ENCODE measurements around the gene ZNF544.

ZNF544 gene

DNA sequence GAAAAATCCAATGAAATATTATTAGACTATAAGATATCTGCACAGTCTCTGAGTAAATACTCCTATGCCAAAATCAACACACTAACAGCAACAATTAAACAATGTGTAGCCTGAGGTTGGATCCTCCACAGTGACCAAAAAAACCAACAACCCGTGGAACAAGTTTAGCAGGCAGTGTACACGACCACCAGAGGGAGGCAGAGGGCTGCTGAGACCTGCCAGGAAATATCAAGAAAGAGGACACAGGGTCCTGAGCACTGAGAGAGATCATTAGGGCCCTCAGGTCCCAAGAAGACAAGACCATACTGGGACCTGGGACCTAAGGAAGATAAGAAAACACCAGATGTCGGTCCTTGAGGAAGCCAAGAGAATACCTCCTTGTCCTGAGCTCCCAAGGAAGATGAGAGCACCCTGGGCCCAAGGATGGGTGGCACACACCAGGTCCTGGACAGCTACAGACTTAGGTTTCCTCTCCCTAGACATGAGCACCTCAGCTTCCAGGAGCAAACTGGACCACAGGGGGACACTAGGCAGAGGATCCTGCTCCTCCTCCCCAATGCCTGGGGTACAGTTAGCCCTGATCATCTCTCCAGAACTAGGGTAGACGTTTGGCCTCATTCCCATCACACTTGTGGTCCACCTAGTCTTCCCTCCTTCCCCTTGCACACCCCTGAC is 46.7 kb upstream of the ZNF544 start (continued):
- TF ChIP-seq, protein P1, sequence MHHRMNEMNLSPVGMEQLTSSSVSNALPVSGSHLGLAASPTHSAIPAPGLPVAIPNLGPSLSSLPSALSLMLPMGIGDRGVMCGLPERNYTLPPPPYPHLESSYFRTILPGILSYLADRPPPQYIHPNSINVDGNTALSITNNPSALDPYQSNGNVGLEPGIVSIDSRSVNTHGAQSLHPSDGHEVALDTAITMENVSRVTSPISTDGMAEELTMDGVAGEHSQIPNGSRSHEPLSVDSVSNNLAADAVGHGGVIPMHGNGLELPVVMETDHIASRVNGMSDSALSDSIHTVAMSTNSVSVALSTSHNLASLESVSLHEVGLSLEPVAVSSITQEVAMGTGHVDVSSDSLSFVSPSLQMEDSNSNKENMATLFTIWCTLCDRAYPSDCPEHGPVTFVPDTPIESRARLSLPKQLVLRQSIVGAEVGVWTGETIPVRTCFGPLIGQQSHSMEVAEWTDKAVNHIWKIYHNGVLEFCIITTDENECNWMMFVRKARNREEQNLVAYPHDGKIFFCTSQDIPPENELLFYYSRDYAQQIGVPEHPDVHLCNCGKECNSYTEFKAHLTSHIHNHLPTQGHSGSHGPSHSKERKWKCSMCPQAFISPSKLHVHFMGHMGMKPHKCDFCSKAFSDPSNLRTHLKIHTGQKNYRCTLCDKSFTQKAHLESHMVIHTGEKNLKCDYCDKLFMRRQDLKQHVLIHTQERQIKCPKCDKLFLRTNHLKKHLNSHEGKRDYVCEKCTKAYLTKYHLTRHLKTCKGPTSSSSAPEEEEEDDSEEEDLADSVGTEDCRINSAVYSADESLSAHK (tag by site-specific recombination; IDR thresholded peaks at IDR 0.05) = no peak
- no peak for TF ChIP-seq ZNF514 (tag by site-specific recombination; IDR thresholded peaks at IDR 0.05)
- TF ChIP-seq ZSCAN16 (tag by site-specific recombination; IDR thresholded peaks at IDR 0.05) = 0 out of 2 replicates have a peak, but pooled peaks have one; percentile 4
- TF ChIP-seq, protein P2, sequence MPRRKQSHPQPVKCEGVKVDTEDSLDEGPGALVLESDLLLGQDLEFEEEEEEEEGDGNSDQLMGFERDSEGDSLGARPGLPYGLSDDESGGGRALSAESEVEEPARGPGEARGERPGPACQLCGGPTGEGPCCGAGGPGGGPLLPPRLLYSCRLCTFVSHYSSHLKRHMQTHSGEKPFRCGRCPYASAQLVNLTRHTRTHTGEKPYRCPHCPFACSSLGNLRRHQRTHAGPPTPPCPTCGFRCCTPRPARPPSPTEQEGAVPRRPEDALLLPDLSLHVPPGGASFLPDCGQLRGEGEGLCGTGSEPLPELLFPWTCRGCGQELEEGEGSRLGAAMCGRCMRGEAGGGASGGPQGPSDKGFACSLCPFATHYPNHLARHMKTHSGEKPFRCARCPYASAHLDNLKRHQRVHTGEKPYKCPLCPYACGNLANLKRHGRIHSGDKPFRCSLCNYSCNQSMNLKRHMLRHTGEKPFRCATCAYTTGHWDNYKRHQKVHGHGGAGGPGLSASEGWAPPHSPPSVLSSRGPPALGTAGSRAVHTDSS (tag by site-specific recombination; IDR thresholded peaks at IDR 0.05) = no peak
- TF ChIP-seq OSR2 (tag by site-specific recombination; IDR thresholded peaks at IDR 0.05) = no peak
- TF ChIP-seq, protein P3, sequence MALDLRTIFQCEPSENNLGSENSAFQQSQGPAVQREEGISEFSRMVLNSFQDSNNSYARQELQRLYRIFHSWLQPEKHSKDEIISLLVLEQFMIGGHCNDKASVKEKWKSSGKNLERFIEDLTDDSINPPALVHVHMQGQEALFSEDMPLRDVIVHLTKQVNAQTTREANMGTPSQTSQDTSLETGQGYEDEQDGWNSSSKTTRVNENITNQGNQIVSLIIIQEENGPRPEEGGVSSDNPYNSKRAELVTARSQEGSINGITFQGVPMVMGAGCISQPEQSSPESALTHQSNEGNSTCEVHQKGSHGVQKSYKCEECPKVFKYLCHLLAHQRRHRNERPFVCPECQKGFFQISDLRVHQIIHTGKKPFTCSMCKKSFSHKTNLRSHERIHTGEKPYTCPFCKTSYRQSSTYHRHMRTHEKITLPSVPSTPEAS (tag by site-specific recombination; IDR thresholded peaks at IDR 0.05) = no peak
- no peak for TF ChIP-seq ZNF16 (tag by site-specific recombination; IDR thresholded peaks at IDR 0.05; ENCODE audit: low read depth)
- TF ChIP-seq GLIS2 (tag by site-specific recombination; IDR thresholded peaks at IDR 0.05) = no peak
- TF ChIP-seq, protein P4, sequence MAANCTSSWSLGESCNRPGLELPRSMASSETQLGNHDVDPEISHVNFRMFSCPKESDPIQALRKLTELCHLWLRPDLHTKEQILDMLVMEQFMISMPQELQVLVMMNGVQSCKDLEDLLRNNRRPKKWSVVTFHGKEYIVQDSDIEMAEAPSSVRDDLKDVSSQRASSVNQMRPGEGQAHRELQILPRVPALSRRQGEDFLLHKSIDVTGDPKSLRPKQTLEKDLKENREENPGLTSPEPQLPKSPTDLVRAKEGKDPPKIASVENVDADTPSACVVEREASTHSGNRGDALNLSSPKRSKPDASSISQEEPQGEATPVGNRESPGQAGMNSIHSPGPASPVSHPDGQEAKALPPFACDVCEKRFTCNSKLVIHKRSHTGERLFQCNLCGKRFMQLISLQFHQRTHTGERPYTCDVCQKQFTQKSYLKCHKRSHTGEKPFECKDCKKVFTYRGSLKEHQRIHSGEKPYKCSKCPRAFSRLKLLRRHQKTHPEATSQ (tag by site-specific recombination; IDR thresholded peaks at IDR 0.05) = no peak
- TF ChIP-seq, protein P5, sequence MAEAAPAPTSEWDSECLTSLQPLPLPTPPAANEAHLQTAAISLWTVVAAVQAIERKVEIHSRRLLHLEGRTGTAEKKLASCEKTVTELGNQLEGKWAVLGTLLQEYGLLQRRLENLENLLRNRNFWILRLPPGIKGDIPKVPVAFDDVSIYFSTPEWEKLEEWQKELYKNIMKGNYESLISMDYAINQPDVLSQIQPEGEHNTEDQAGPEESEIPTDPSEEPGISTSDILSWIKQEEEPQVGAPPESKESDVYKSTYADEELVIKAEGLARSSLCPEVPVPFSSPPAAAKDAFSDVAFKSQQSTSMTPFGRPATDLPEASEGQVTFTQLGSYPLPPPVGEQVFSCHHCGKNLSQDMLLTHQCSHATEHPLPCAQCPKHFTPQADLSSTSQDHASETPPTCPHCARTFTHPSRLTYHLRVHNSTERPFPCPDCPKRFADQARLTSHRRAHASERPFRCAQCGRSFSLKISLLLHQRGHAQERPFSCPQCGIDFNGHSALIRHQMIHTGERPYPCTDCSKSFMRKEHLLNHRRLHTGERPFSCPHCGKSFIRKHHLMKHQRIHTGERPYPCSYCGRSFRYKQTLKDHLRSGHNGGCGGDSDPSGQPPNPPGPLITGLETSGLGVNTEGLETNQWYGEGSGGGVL (tag by site-specific recombination; IDR thresholded peaks at IDR 0.05) = no peak
- TF ChIP-seq, protein P6, sequence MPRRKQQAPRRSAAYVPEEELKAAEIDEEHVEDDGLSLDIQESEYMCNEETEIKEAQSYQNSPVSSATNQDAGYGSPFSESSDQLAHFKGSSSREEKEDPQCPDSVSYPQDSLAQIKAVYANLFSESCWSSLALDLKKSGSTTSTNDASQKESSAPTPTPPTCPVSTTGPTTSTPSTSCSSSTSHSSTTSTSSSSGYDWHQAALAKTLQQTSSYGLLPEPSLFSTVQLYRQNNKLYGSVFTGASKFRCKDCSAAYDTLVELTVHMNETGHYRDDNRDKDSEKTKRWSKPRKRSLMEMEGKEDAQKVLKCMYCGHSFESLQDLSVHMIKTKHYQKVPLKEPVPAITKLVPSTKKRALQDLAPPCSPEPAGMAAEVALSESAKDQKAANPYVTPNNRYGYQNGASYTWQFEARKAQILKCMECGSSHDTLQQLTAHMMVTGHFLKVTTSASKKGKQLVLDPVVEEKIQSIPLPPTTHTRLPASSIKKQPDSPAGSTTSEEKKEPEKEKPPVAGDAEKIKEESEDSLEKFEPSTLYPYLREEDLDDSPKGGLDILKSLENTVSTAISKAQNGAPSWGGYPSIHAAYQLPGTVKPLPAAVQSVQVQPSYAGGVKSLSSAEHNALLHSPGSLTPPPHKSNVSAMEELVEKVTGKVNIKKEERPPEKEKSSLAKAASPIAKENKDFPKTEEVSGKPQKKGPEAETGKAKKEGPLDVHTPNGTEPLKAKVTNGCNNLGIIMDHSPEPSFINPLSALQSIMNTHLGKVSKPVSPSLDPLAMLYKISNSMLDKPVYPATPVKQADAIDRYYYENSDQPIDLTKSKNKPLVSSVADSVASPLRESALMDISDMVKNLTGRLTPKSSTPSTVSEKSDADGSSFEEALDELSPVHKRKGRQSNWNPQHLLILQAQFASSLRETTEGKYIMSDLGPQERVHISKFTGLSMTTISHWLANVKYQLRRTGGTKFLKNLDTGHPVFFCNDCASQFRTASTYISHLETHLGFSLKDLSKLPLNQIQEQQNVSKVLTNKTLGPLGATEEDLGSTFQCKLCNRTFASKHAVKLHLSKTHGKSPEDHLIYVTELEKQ (tag by site-specific recombination; IDR thresholded peaks at IDR 0.05; ENCODE audit: borderline replicate concordance) = no peak
- 0 out of 2 replicates have a peak, but pooled peaks have one; percentile 37 for TF ChIP-seq ZNF658 (tag by site-specific recombination; IDR thresholded peaks at IDR 0.05)
- peak; percentile 46 for TF ChIP-seq ZNF654 (tag by site-specific recombination; IDR thresholded peaks at IDR 0.05; ENCODE audit: low read depth)
- TF ChIP-seq ZNF391 (tag by site-specific recombination; IDR thresholded peaks at IDR 0.05; ENCODE audit: borderline replicate concordance, low read depth) = no peak
- TF ChIP-seq ZNF24 (tag by site-specific recombination; IDR thresholded peaks at IDR 0.05) = no peak
- no peak; the same call in 1 of the 2 replicates for TF ChIP-seq ZNF792 (tag by site-specific recombination; IDR thresholded peaks at IDR 0.05)
- TF ChIP-seq WT1 (tag by site-specific recombination; IDR thresholded peaks at IDR 0.05) = no peak
- TF ChIP-seq ZNF768 (tag by site-specific recombination; IDR thresholded peaks at IDR 0.05) = no peak
- TF ChIP-seq ZBTB21 (tag by site-specific recombination; IDR thresholded peaks at IDR 0.05) = no peak
- TF ChIP-seq SCRT1 (tag by site-specific recombination; IDR thresholded peaks at IDR 0.05; ENCODE audit: borderline replicate concordance) = no peak
- TF ChIP-seq, protein P7, sequence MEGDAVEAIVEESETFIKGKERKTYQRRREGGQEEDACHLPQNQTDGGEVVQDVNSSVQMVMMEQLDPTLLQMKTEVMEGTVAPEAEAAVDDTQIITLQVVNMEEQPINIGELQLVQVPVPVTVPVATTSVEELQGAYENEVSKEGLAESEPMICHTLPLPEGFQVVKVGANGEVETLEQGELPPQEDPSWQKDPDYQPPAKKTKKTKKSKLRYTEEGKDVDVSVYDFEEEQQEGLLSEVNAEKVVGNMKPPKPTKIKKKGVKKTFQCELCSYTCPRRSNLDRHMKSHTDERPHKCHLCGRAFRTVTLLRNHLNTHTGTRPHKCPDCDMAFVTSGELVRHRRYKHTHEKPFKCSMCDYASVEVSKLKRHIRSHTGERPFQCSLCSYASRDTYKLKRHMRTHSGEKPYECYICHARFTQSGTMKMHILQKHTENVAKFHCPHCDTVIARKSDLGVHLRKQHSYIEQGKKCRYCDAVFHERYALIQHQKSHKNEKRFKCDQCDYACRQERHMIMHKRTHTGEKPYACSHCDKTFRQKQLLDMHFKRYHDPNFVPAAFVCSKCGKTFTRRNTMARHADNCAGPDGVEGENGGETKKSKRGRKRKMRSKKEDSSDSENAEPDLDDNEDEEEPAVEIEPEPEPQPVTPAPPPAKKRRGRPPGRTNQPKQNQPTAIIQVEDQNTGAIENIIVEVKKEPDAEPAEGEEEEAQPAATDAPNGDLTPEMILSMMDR (tag by site-specific recombination; IDR thresholded peaks at IDR 0.05) = peak; percentile 9; the same call in 1 of the 2 replicates
- TF ChIP-seq ZNF335 (tag by site-specific recombination; conservative IDR thresholded peaks at IDR 0.05) = peak; percentile 87
- no peak for TF ChIP-seq ZNF473 (tag by site-specific recombination; IDR thresholded peaks at IDR 0.05)
- TF ChIP-seq ZNF548 (tag by site-specific recombination; IDR thresholded peaks at IDR 0.05) = 0 out of 2 replicates have a peak, but pooled peaks have one; percentile 37
- TF ChIP-seq ZNF394 (tag by site-specific recombination; IDR thresholded peaks at IDR 0.05; ENCODE audit: borderline replicate concordance) = no peak; the same call in 1 of the 2 replicates

All from HEK293 (cell line).